ENCODE results near the gene CEMP1. TPM values are rescaled to one million over a fixed set of nuclear protein-coding genes. Genes with fewer than 3 reads are reported as not detected.

The CEMP1 gene
- total RNA-seq, 1 donor from 2014 or later, result not detected

DNA sequence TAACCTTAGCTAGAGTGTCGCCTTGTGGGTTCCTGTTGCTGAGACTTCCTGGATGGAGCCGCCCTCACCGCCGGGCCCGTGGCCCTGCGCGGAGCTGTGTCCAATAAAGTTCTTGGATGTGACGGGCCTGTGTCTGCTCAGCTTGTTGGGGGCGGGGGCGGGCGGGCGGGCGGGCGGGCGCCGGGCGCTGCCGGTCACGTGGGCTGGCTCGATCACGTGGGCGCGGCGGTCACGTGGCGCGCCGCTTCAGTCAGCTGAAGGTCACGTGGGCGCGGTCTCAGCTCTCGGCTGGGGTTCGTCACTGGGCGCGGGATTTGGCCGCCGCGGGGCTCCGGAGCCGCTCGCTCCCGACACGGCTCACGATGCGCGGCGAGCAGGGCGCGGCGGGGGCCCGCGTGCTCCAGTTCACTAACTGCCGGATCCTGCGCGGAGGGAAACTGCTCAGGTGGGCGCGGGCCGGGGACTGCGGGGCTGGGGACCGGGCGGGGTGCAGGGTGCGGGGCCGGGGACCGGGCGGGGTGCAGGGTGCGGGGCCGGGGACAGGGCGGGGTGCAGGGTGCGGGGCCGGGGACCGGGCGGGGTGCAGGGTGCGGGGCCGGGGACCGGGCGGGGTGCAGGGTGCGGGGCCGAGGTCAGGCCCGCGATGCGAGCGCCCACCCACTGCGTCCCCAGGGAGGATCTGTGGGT, 11.0 kb downstream of the CEMP1 start, which contains the start of gene AMDHD2:
Gene AMDHD2 (plus strand): TSS at position 275 of the 687 bp plus-strand sequence. CDS start 88 bp downstream, at position 363.
- Histone ChIP-seq H3K4me3 (peak within 1 kb of the TSS; percentile 83), H2AFZ (replicated peaks) (no peak within 1 kb of the TSS), H3K9ac (peak within 1 kb of the TSS; percentile 75), H3K27ac (no peak within 1 kb of the TSS), H3K4me1 (peaks cover 8% of the 10 kb centered on the region), H4K20me1 (ENCODE audit: low read depth) (peaks cover 53% of the 10 kb centered on the region), H3K36me3 (no peaks in the 10 kb centered on the region), H3F3A (ENCODE audit: low read depth) (peaks cover 23% of the 10 kb centered on the region), H3K4me2 (peak within 1 kb of the TSS; percentile 100), H3K27me3 (no peaks in the 10 kb centered on the region), H3K79me2 (ENCODE audit: low read depth) (peaks cover 58% of the 10 kb centered on the region), H3K9me3 (ENCODE audit: low read depth) (no peaks in the 10 kb centered on the region)
- Mint-ChIP-seq H3K27me3 (ENCODE audit: insufficient read depth, low read depth) (peaks cover 7% of the 10 kb centered on the region), H3K36me3 (peaks cover 2% of the 10 kb centered on the region), H3K9me3 (no peaks in the 10 kb centered on the region), H3K4me3 (peak within 1 kb of the TSS; percentile 89), H3K4me1 (peaks cover 34% of the 10 kb centered on the region), H3K27ac (peak within 1 kb of the TSS; percentile 78)
- peak; percentile 97 for DNase-seq (ENCODE audit: low spot score)
- TF ChIP-seq EZH2phosphoT487 (IDR thresholded peaks at IDR 0.05), result no peak
- TF ChIP-seq, protein P1, sequence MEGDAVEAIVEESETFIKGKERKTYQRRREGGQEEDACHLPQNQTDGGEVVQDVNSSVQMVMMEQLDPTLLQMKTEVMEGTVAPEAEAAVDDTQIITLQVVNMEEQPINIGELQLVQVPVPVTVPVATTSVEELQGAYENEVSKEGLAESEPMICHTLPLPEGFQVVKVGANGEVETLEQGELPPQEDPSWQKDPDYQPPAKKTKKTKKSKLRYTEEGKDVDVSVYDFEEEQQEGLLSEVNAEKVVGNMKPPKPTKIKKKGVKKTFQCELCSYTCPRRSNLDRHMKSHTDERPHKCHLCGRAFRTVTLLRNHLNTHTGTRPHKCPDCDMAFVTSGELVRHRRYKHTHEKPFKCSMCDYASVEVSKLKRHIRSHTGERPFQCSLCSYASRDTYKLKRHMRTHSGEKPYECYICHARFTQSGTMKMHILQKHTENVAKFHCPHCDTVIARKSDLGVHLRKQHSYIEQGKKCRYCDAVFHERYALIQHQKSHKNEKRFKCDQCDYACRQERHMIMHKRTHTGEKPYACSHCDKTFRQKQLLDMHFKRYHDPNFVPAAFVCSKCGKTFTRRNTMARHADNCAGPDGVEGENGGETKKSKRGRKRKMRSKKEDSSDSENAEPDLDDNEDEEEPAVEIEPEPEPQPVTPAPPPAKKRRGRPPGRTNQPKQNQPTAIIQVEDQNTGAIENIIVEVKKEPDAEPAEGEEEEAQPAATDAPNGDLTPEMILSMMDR (IDR thresholded peaks at IDR 0.05), result no peak

- Histone ChIP-seq H4K20me1 (ENCODE audit: low read depth) (peaks cover 58% of the 10 kb centered on the region), H3K4me3 (peak overlapping the region; percentile 83), H3K27me3 (no peaks in the 10 kb centered on the region), H3K4me2 (peak overlapping the region; percentile 100), H3K9ac (no peak overlapping the region), H3K9me3 (ENCODE audit: low read depth) (no peaks in the 10 kb centered on the region), H3K36me3 (no peaks in the 10 kb centered on the region), H2AFZ (replicated peaks) (no peak overlapping the region), H3K27ac (no peak overlapping the region), H3F3A (ENCODE audit: low read depth) (peaks cover 23% of the 10 kb centered on the region), H3K4me1 (peaks cover 13% of the 10 kb centered on the region), H3K79me2 (ENCODE audit: low read depth) (peaks cover 64% of the 10 kb centered on the region)
- TF ChIP-seq EZH2phosphoT487 (IDR thresholded peaks at IDR 0.05) (no peak), EZH2 (IDR thresholded peaks at IDR 0.05) (no peak)
- TF ChIP-seq, protein P1 (IDR thresholded peaks at IDR 0.05), result no peak
- H3K9me3 Mint-ChIP-seq, result no peaks in the 10 kb centered on the region
- peaks cover 2% of the 10 kb centered on the region for H3K36me3 Mint-ChIP-seq
- peaks cover 40% of the 10 kb centered on the region for H3K4me1 Mint-ChIP-seq
- peaks cover 11% of the 10 kb centered on the region for H3K27me3 Mint-ChIP-seq (ENCODE audit: insufficient read depth, low read depth)
- H3K27ac Mint-ChIP-seq, result no peak overlapping the region
- H3K4me3 Mint-ChIP-seq, result peak overlapping the region; percentile 82
- DNase-seq (ENCODE audit: low spot score), result no peak
Measured at GRCh38 chr16:2519711-2520080, 11.5 kb downstream of the CEMP1 start.

DNA sequence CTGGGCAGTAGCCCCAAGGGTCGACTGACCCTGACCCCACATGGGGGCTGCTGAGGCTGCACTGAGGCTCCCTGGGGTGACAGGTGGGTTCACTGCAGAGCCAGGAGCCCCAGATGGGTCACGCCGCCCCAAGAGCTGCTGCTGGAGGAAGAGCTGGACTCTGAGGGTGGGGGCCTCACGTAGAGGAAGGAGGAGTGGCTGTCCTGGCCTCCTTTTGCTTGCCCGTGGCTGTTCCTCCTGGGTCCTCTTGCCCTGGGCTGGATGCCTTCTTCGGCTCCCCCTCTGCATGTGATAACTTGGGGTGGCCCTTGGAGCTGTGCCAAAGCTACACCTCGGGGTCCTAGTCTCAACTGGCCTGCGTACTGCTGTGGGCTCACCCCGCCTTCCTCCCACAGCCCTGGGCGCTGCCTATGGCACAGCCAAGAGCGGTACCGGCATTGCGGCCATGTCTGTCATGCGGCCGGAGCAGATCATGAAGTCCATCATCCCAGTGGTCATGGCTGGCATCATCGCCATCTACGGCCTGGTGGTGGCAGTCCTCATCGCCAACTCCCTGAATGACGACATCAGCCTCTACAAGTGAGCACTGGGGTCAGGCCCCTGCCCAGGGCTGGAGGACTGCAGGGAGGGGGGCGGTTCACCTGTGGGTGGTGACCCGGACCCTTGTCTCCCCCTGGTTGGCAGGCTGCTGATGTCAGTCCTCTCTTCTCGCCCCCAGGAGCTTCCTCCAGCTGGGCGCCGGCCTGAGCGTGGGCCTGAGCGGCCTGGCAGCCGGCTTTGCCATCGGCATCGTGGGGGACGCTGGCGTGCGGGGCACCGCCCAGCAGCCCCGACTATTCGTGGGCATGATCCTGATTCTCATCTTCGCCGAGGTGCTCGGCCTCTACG, 12.1 kb downstream of the CEMP1 start:
- no peaks in the 10 kb centered on the region for H3K36me3 ChIP-seq
- no peaks in the 10 kb centered on the region for H3K27me3 ChIP-seq
- Mint-ChIP-seq H3K36me3 (peaks cover 2% of the 10 kb centered on the region), H3K4me1 (peaks cover 41% of the 10 kb centered on the region), H3K4me3 (peak overlapping the region; percentile 82), H3K27ac (no peak overlapping the region), H3K27me3 (ENCODE audit: insufficient read depth, low read depth) (peaks cover 12% of the 10 kb centered on the region), H3K9me3 (no peaks in the 10 kb centered on the region)
- H3K9me3 ChIP-seq (ENCODE audit: low read depth), result no peaks in the 10 kb centered on the region
- peaks cover 70% of the 10 kb centered on the region for H3K79me2 ChIP-seq (ENCODE audit: low read depth)
- TF ChIP-seq, protein P1 (IDR thresholded peaks at IDR 0.05), result no peak
- no peak for TF ChIP-seq EZH2phosphoT487 (IDR thresholded peaks at IDR 0.05)
- no peak for TF ChIP-seq EZH2 (IDR thresholded peaks at IDR 0.05)
- DNase-seq (ENCODE audit: low spot score), result no peak
- peaks cover 63% of the 10 kb centered on the region for H4K20me1 ChIP-seq (ENCODE audit: low read depth)
- no peak overlapping the region for H3K4me2 ChIP-seq
- peaks cover 14% of the 10 kb centered on the region for H3K4me1 ChIP-seq
- H3F3A ChIP-seq (ENCODE audit: low read depth), result peaks cover 26% of the 10 kb centered on the region
- no peak overlapping the region for H3K27ac ChIP-seq
- no peak overlapping the region for H3K4me3 ChIP-seq
- H2AFZ ChIP-seq (replicated peaks), result no peak overlapping the region
- no peak overlapping the region for H3K9ac ChIP-seq

All from neural progenitor cell (in vitro differentiated cells).